A549 treated with CpdA at 1 μM for 4 hours (cell line): ENCODE measurements around the gene TXNIP. TPM values are rescaled to one million over a fixed set of nuclear protein-coding genes. Genes with fewer than 3 reads are reported as not detected.

Source experiments
- total RNA-seq: library from RNA; stranded (reverse); fragments of 200-300 nt; extraction: Qiagen RNA extraction; gene quantifications from 5 replicates; pipeline ENCODE4 v1.2.3, GENCODE V29; 2022; ENCODE audit warnings: low read depth

The TXNIP gene, protein sequence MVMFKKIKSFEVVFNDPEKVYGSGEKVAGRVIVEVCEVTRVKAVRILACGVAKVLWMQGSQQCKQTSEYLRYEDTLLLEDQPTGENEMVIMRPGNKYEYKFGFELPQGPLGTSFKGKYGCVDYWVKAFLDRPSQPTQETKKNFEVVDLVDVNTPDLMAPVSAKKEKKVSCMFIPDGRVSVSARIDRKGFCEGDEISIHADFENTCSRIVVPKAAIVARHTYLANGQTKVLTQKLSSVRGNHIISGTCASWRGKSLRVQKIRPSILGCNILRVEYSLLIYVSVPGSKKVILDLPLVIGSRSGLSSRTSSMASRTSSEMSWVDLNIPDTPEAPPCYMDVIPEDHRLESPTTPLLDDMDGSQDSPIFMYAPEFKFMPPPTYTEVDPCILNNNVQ
- total RNA-seq, result 0.13 to 0.49 TPM (median 0.19 TPM) in 5 replicates

DNA sequence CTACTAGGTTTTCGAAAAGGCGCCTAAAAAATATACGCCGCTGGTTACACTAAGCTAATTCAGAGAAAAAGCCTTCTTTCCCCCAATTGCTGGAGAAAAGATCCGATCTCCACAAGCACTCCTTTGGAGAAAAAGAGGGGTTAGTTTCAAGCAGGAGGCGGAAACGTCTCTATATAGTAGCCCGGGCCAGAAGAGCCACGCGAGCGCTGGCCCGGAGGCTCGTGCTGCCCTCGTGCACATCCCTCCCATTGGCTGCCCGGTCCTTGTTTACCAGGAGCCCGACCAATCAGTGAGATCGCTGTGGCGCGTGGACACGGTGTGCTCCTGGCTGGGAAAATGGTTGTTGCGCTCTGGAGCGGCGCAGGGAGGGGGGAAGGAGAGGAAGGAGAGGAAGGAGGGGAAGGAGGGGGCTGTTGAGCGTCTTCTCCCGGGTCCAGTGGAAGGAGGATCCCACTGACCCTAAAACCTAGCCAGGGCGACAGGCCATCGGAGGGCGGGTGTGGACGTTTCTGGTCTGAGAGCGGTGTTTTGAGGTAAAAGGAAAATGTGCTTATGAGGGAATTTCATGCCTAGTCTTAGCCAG, at the start of gene TXNIP:
Gene TXNIP, minus strand, starts transcription at position 147 of the 583 bp plus-strand sequence. CDS start 313 bp downstream, outside the sequence.

GRCh38 chr1:146021622-146022402, 25.4 kb upstream of the TXNIP start, which contains the start of gene HJV:
TSS of gene HJV (minus strand) at chr1:146021735. CDS start at chr1:146020231, 1,504 bp downstream.

GRCh38 chr1:145964328-145965118, 31.9 kb downstream of the TXNIP start, which contains the start of the genes ANKRD34A and POLR3GL:
TSS of gene ANKRD34A (minus strand) at chr1:145964575. CDS start at chr1:145961759, 2,816 bp downstream.
TSS of gene POLR3GL (plus strand) at chr1:145964690. CDS start at chr1:145974866, 10,176 bp downstream.

DNA sequence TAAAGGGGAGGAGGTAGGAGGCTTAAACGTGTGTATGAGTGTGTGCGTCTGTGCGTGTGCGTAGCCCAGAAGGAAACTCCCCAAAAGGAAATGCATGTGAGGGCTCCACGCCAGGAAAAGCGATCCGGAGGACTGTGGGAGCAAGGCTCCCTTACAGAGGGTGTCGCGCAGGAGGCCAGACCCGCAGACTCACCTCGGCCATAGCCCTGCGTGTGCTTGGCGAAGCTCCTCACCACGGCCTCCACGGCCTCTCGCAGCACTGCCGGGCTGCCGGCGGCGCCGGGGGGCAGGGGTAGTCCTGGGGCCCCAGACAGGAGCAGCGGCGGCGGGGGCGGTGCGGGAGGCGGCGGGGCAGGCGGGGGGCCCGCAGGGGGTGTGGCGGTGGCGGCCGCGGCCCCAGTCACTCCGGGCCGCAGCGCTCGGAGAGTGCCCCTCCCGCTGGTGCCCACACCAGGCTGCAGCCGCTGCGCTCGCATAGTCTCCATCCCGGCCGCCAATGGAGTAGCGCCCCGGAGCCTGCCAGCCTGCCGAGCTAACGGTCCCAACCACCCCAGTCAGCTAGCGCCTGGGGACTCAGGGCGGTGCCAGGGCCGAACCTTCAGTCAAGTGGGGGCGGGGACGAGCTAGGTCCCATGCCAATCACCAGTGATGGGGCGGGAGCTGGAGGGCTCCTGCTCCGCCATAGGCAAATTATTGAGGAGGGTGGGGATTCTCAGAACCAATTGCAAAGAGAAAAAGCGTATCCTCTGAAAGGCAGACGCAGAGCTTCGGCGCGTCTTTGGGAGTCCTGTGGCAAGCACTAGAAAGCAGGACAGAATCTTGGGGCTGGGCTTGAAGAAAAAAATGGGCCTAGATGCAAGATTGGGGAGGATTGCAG, 38.7 kb downstream of the TXNIP start, which contains the start of gene LIX1L:
Gene LIX1L, minus strand, starts transcription at position 575 of the 877 bp plus-strand sequence. Its CDS starts 90 bp downstream, at position 485.

Other genes with a start within 250 kb of the TXNIP start
- 9.4 to 12.2 TPM (median 10.8 TPM) in 5 replicates for gene RNF115, start 172.5 kb downstream of the TXNIP start, total RNA-seq
- gene POLR3C, start 172.4 kb downstream of the TXNIP start, total RNA-seq, result 32.0 to 38.8 TPM (median 35.2 TPM) in 5 replicates
- 5.1 to 6.4 TPM (median 5.6 TPM) in 5 replicates for gene NUDT17, start 150.9 kb downstream of the TXNIP start, total RNA-seq
- gene PIAS3, start 137.5 kb downstream of the TXNIP start, total RNA-seq, result 22.0 to 28.1 TPM (median 26.4 TPM) in 5 replicates
- 0.04 TPM in 1 of 5 replicates, not detected in the others for gene ANKRD35, start 110.7 kb downstream of the TXNIP start, total RNA-seq
- gene ITGA10, start 86.5 kb downstream of the TXNIP start, total RNA-seq, result 0.23 to 0.48 TPM (median 0.35 TPM) in 5 replicates
- gene PEX11B, start 77.9 kb downstream of the TXNIP start, total RNA-seq, result 19.4 to 23.4 TPM (median 22.0 TPM) in 5 replicates
- gene RBM8A, start 69.1 kb downstream of the TXNIP start, total RNA-seq, result 193 to 235 TPM (median 203 TPM) in 5 replicates
- 7.8 to 11.1 TPM (median 9.4 TPM) in 5 replicates for gene LIX1L, start 38.6 kb downstream of the TXNIP start, total RNA-seq
- gene ANKRD34A, start 32.0 kb downstream of the TXNIP start, total RNA-seq, result 0.12 to 0.27 TPM (median 0.17 TPM) in 5 replicates
- gene POLR3GL, start 31.9 kb downstream of the TXNIP start, total RNA-seq, result 9.0 to 11.0 TPM (median 9.6 TPM) in 5 replicates
- gene HJV, start 25.2 kb upstream of the TXNIP start, total RNA-seq, result not detected in 5 replicates
- 0.49 to 0.78 TPM (median 0.55 TPM) in 5 replicates for gene NBPF10, start 148.2 kb upstream of the TXNIP start, total RNA-seq
- 12.2 to 15.5 TPM (median 14.6 TPM) in 5 replicates for gene NOTCH2NLA, start 232.4 kb upstream of the TXNIP start, total RNA-seq